Psoas muscle (tissue), 8 donors: ENCODE results near the gene KCNK4. TPM values are rescaled to one million over a fixed set of nuclear protein-coding genes. Genes with fewer than 3 reads are reported as not detected.
A peak's percentile ranks its signal among the peaks of the same experiment; 100 is the strongest.

ENCODE experiments used
- ATAC-seq, 4 donors: fragments of 200-7000 bp; cut with Tn5 transposase; one replicate each; pipeline ENCODE4 v1.9.1; 2020; ENCODE audit warnings: moderate library complexity in 3 of 4, mild to moderate bottlenecking in 2 of 4
- DNase-seq, 2 donors: peaks; one replicate each; pipeline ENCODE4 v3.0.0-alpha.2; 2020
- H3K27ac ChIP-seq: fragments of 200-600 bp; one replicate; pipeline ENCODE4 v1.8.0; 2022
- H3K27me3 ChIP-seq, 3 donors: fragments of 200-600 bp in 1 of 3; one replicate each; pipeline versions ENCODE4 v1.6.1 to v1.8.0; 2013 to 2022; ENCODE audit warnings: low read length in 2 of 3, mild to moderate bottlenecking in 2 of 3, moderate library complexity in 1 of 3; ENCODE audit not compliant: insufficient read depth in 3 of 3
- H3K36me3 ChIP-seq, 2 donors: fragments of 200-600 bp in 1 of 2; one replicate each; pipeline versions ENCODE4 v1.6.1 to v1.8.0; 2013 to 2022; ENCODE audit warnings: low read depth in 1 of 2, mild to moderate bottlenecking in 1 of 2, moderate library complexity in 1 of 2; ENCODE audit not compliant: insufficient read depth in 1 of 2
- H3K4me1 ChIP-seq: fragments of 200-600 bp; one replicate; pipeline ENCODE4 v1.8.0; 2022
- H3K4me3 ChIP-seq: fragments of 200-600 bp; one replicate; pipeline ENCODE4 v1.8.0; 2022; ENCODE audit warnings: mild to moderate bottlenecking
- H3K9me3 ChIP-seq: fragments of 200-600 bp; one replicate; pipeline ENCODE4 v1.8.0; 2022
- CTCF ChIP-seq: fragments of 200-600 bp; IDR thresholded peaks from one replicate; pipeline ENCODE4 v1.8.0; 2022; ENCODE audit warnings: antibody characterized with exemption
- WGBS, 3 donors: extraction: QIAGEN DNeasy Blood & Tissue Kit; methylation state at CpG; one replicate each; pipeline versions ENCODE4 v1.1.6 to v1.1.7; 2013; 5-methylcytosine and 5-hydroxymethylcytosine counted together
- intact Hi-C, 2 donors: fragments of 100-400 bp; cut with DNase I; formaldehyde crosslinking; loops; one replicate each; pipeline versions ENCODE4 v1.11.0 to v1.14.2; 2022
- polyA plus RNA-seq, 3 donors: library from polyadenylated mRNA; stranded (reverse); fragments of 200-250 nt; gene quantifications; one replicate each; pipeline ENCODE4 v1.2.3, GENCODE V29; 2013
- total RNA-seq, 4 donors: library from RNA; stranded (reverse); fragmentation: NEBNext Ultra II Directional in 2 of 4; extraction: Animal tissue kit (Norgen Biotek cat#: 25700) in 2 of 4; gene quantifications; one replicate each; pipeline versions ENCODE4 v1.2.1 to v1.2.4, GENCODE V29; 2021 to 2023
- donor health status: healthy with polysubstance abuse.
- donor health status: DM: no; HTN: no; CAD: no; lungs with moderate emphysema.
- donor health status: Bipolar disorder and iron deficiency.
- donor health status: healthy.
- donor health status: DM: yes; HTN: yes; CAD: no.
- donor health status: DM: no; HTN: no; CAD: no.
- donor health status: DM: no; HTN: no; CAD: no.
- donor health status: DM: yes; HTN: yes; CAD: no.

KCNK4 gene
- total and polyA plus RNA-seq, 7 donors = not detected

GRCh38 chr11:64285885-64286800 lies 5.0 kb upstream of the KCNK4 start:
- peaks cover 25% of the 10 kb centered on the region for H3K4me1 ChIP-seq
- H3K27me3 ChIP-seq = peaks cover 0 to 7% (median 0%) of the 10 kb centered on the region in 3 donors
- H3K27ac ChIP-seq = peak overlapping the region; percentile 93
- H3K9me3 ChIP-seq = no peaks in the 10 kb centered on the region
- peak overlapping the region; percentile 79 for H3K4me3 ChIP-seq
- DNase-seq (peak in 1 of 2 donors; percentile 69), ATAC-seq (peak in 3 of 4 donors; percentile 20 to 61 (median 29))
- WGBS, 3 donors = 18 to 37% (median 27%) methylated on average over 23 to 40 of the region's 40 CpGs
- no peak for TF ChIP-seq CTCF
- intact Hi-C loops = loop anchor here (2.0 kb wide), 2 partner anchors 15 to 57 kb away; no protein-coding TSS in a partner anchor
- peaks cover 0 to 18% of the 10 kb centered on the region in 2 donors for H3K36me3 ChIP-seq

- H3K36me3 ChIP-seq = peaks cover 0 to 11% of the 10 kb centered on the region in 2 donors
- DNase-seq = no peak
- 88 to 94% (median 90%) methylated on average over 9 of the region's 9 CpGs for WGBS, 3 donors
Observed at GRCh38 chr11:64286801-64287159, 4.3 kb upstream of the KCNK4 start.

GRCh38 chr11:64287676-64288352 lies 3.3 kb upstream of the KCNK4 start:
- peaks cover 35% of the 10 kb centered on the region for H3K4me1 ChIP-seq
- H3K36me3 ChIP-seq = peaks cover 0 to 1% of the 10 kb centered on the region in 2 donors
- DNase-seq = peak in 1 of 2 donors; percentile 51
- ATAC-seq = no peak
- intact Hi-C loops = no loop called here
- peaks cover 0 to 24% (median 14%) of the 10 kb centered on the region in 3 donors for H3K27me3 ChIP-seq
- no peaks in the 10 kb centered on the region for H3K9me3 ChIP-seq
- 94% methylated on average over 31 to 33 of the region's 33 CpGs for WGBS, 3 donors
- no peak for TF ChIP-seq CTCF
- H3K4me3 ChIP-seq = no peak overlapping the region
- no peak overlapping the region for H3K27ac ChIP-seq

More at GRCh38 chr11:64286801-64287159, 4.3 kb upstream of the KCNK4 start:
- Histone ChIP-seq H3K4me1 (peaks cover 26% of the 10 kb centered on the region), H3K9me3 (no peaks in the 10 kb centered on the region), H3K27ac (peak overlapping the region; percentile 93), H3K4me3 (peak overlapping the region; percentile 79), H3K27me3 (peaks cover 0 to 13% (median 4%) of the 10 kb centered on the region in 3 donors)
- intact Hi-C loops = no loop called here
- no peak for TF ChIP-seq CTCF
- ATAC-seq = no peak

- Histone ChIP-seq H3K36me3 (no peaks in the 10 kb centered on the region), H3K9me3 (no peaks in the 10 kb centered on the region), H3K27ac (no peak overlapping the region), H3K4me1 (peaks cover 32% of the 10 kb centered on the region), H3K4me3 (no peak overlapping the region), H3K27me3 (peaks cover 0 to 29% (median 18%) of the 10 kb centered on the region in 3 donors)
- intact Hi-C loops = no loop called here
- no peak for TF ChIP-seq CTCF
- DNase-seq (no peak), ATAC-seq (no peak)
- WGBS, 3 donors = 89 to 92% (median 89%) methylated on average over 7 to 9 of the region's 9 CpGs
Observed at GRCh38 chr11:64288353-64288750, 2.8 kb upstream of the KCNK4 start.
